ENCODE results near the gene ALLC.

DNA sequence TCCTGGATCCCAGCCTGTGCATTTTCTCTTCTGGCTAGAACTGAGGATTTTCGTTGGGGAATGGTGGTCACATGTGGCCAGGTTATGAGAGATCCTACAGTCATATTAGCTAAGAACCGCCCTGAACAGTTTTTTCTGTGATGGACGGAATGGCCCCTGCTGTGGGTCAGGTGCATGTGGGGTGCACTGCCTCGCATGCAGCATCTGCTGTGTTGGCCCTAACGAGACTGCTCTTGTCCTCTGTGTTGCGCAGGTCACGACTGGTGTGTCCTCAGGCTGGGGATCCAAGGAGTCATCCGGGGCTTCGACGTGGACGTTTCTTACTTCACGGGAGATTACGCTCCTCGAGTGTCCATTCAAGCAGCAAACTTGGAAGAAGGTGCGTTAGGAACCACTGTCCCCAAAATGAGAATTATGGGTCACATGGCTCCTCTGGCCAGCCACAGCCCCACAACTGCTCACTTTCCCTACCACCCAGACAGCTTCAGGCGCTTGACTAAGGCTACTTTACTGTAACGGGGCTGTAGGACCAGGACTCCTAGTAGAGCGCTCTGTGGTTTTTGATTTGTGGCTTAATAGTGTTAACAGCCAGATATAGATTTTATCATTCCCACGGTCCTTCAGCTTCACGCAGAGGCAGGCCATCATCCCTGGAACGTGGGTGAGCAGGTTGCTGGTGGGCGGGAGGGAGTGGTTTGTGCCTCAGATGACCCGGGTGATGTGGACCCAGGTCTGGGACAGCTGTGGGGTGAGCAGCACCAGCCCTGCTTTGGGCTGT lies 21.8 kb downstream of the ALLC start:
- TF ChIP-seq CTCF (IDR thresholded peaks at IDR 0.05; ENCODE audit: low read depth, low read length, poor library complexity, severe bottlenecking): no peak
- TF ChIP-seq EZH2phosphoT487 (IDR thresholded peaks at IDR 0.05; ENCODE audit: borderline replicate concordance, low read length): no peak
